H7 (cell line): ENCODE results near the gene VPS13A. TPM values are rescaled to one million over a fixed set of nuclear protein-coding genes. Genes with fewer than 3 reads are reported as not detected.
A peak's percentile ranks its signal among the peaks of the same experiment; 100 is the strongest.

ENCODE experiments used
- DNase-seq: peaks from one replicate; pipeline ENCODE4 v3.0.0; 2012
- H3K27me3 ChIP-seq: 2 replicates; pipeline ENCODE4 v1.6.0; 2011; ENCODE audit warnings: mild to moderate bottlenecking, low read length; ENCODE audit not compliant: control insufficient read depth, insufficient read depth
- H3K36me3 ChIP-seq: replicated peaks from 2 replicates; pipeline ENCODE4 v1.5.1; 2011; ENCODE audit warnings: low read length; ENCODE audit not compliant: control insufficient read depth, insufficient read depth
- H3K4me3 ChIP-seq: 2 replicates; pipeline ENCODE4 v1.5.1; 2011; ENCODE audit warnings: low read depth, mild to moderate bottlenecking, control low read depth, low read length, moderate library complexity; ENCODE audit not compliant: insufficient read depth
- total RNA-seq: library from RNA; depleted of rRNA; stranded (reverse); fragments of >200 nt; shearing (Covaris generic); gene quantifications from 2 replicates; pipeline ENCODE4 v1.2.3, GENCODE V29; 2014; rRNA removed

VPS13A gene
- total RNA-seq, 1 experiment from 2014 or later: 10.9 TPM

DNA sequence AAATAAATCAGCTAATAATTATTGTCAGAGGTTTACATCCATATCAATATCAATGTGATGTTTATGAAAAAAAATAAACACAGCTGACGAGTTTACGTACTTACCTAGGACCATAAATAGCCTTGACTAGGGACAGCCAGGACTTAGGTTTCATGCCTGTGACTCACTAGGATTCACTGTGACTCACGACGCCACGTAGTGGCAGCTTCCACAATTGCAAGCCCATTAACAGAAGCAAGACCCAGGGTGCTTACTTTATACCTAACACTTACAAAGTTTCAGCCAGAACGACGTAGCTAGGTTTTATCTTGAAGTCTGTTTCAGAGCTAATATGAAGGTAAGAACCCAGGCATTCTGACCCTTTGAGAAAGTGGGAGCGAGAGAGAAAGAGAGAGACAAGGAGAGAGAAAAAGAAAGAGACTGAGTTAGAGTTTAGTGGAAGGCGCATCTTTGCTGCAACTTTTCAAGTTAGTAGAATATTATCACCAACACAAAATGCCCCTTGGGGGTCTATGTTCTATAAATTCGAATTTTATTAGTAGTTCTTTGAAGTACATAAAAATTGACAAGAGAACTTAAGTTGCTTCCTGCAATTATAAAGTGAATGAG is 279.6 kb downstream of the VPS13A start:
- peak; percentile 63 for DNase-seq
- Histone ChIP-seq H3K4me3 (no peak overlapping the region), H3K27me3 (no peaks in the 10 kb centered on the region), H3K36me3 (no peaks in the 10 kb centered on the region)

DNA sequence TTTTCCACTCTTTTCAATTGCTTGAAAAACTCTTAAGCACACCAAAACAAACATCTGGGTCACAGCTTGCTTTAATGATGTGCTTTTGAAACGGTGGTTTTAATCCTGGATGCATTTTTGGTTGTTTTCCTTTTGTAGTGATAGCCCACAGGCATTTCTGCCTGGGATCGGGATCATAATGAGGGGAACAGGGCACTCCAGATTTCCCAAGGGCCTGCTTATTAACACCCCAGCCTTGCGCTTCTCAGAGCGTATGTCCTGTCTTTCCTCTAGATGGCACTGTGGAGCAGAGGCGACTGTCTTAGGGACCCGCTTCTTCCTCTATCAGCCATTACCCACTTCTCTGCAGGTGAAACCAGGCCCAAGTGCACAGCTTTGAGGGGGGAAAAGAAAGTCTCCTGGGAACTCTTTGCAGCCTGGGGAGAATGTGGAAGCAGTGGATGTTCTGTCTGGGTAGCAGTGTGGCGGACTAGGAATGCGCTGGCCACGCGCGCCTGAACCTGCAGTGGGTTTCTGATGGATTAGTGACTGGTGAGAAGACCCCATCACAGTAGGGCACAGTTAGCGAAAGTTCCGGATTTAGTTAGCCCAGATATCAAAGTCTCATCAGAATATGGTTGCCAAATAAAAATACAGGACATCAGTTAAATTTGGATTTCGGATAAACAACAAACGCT is 280.7 kb downstream of the VPS13A start:
- peak; percentile 75 for DNase-seq
- Histone ChIP-seq H3K27me3 (no peaks in the 10 kb centered on the region), H3K4me3 (no peak overlapping the region), H3K36me3 (no peaks in the 10 kb centered on the region)

DNA sequence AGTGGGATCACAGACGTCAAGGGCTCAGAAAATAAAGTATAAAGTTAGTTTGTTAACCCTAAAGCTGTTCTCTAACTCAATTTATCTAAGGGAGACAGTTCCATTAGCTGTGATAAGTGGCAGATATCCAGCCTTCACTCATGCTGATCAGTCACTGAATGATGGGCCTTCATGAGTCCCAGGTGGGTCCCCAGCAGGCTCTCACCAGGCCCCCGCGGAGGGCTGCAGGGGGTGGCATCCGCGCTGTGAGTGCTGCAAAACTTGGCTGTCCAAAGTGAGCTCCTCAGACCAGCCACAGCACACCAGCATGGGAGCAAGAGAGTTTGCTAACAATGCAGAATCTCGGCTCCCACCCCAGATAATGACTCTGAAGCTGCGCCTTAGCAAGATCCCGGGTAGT is 283.6 kb downstream of the VPS13A start:
- no peaks in the 10 kb centered on the region for H3K36me3 ChIP-seq
- no peak overlapping the region for H3K4me3 ChIP-seq
- DNase-seq: peak; percentile 16
- no peaks in the 10 kb centered on the region for H3K27me3 ChIP-seq

DNA sequence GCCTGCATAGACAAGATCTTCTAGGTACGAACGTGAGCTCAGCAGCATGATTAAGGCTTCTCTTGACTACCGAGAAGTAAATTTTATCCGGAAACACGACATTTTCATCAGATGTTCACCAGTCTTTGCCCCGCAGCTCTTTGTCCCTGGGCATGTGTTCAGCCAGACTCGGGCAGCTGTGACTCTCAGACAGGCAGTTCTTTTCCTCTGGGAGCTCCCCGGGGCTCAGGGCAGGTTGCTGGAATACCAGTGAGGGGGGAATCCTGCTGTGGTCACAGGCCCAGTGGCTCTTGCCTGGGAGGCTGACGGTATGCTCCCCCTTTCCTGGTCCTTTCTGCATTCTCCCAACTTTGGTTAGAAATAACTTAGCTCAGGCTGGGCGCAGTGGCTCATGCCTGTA is 284.7 kb downstream of the VPS13A start:
- DNase-seq: peak; percentile 33
- Histone ChIP-seq H3K27me3 (no peaks in the 10 kb centered on the region), H3K4me3 (no peak overlapping the region), H3K36me3 (no peaks in the 10 kb centered on the region)

DNA sequence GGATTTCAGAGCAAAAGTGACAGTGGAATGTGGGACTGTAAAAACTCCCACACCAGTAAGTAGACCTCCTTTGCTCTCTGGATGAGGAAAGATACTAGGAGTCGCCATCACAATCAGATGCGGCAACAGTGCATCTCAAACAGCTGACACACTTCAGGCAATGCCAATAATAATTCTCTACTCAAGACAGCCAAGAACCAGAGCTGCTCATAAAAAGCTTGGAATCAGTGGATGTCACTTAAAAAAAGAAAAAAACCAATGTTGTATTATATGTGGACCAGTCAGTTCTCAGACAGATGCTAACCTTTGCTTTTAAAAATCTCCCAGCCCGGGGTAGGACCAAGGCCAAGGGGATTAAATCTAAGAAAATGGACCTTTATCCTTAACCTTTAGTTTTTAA is 285.8 kb downstream of the VPS13A start:
- H3K36me3 ChIP-seq: no peaks in the 10 kb centered on the region
- no peak overlapping the region for H3K4me3 ChIP-seq

DNA sequence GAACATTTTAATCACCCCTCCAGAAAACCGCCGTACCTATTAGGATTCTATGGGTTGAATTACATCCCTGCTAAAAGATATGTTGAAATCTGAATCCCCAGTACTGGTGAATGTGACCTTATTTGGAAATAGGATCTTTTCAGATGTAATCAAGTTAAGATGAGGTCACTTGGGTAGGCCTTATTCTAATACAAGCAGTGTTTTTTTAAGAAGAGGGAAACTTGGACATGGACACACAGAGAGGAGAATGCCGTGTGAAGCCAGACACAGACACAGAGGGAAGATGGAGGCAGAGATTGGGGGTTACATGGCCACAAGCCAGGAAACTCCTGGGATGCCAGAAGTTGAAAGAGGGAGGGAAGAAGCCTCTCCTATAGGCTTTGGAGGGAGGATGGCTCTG is 287.3 kb downstream of the VPS13A start:
- no peak overlapping the region for H3K4me3 ChIP-seq
- DNase-seq: no peak
- no peaks in the 10 kb centered on the region for H3K27me3 ChIP-seq
- H3K36me3 ChIP-seq: no peaks in the 10 kb centered on the region

More for the DNA sequence above, 285.8 kb downstream of the VPS13A start:
- H3K27me3 ChIP-seq: no peaks in the 10 kb centered on the region
- DNase-seq: no peak

DNA sequence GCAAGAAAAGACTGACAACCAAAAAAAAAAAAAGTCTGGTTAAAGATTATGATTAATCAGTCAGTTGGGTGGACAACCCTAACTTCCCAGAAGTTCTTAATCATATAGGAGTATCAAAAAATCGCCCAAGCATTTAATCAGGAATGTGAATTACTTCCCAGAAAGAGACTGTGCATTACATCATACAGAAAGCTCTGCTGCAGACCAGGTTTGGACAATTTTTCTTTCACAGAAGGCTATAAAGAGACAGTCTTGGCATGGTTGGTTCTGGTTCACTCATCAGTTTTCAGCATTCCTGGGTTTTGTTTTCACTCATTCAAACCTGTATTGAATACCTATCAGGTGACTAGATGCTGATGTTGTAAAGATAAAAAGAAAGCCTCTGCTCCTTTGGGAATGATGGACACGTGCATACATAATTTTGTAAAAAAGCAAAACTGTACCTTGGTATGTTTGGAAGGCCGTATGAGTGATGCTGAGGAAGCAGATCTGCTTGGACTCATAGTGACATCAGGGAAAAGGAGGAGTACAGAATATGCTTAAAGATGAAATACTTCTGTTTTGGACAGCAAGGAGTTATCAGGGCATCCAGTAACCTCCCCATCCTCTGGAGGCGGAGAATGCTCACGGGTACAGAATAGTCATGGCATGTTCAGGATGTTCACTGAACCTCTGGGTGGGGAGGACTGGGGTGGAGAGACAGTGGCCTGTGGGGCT is 292.3 kb downstream of the VPS13A start:
- Histone ChIP-seq H3K27me3 (no peaks in the 10 kb centered on the region), H3K4me3 (no peak overlapping the region), H3K36me3 (no peaks in the 10 kb centered on the region)
- no peak for DNase-seq

Other genes with a start within 250 kb of the VPS13A start
- 0.90 TPM in 1 of 2 replicates, not detected in the other for gene FOXB2, start 157.9 kb upstream of the VPS13A start, total RNA-seq